Kidney epithelial cell (primary cell): ENCODE data around the gene SEMA5A. TPM values are rescaled to one million over a fixed set of nuclear protein-coding genes. Genes with fewer than 3 reads are reported as not detected.

Experiments used
- DNase-seq: peaks from one replicate; pipeline ENCODE4 v3.0.0-alpha.2; 2010; ENCODE audit warnings: low read depth
- H3K27me3 ChIP-seq: 2 replicates; pipeline ENCODE4 v1.6.0; 2011; ENCODE audit warnings: low read length; ENCODE audit not compliant: control insufficient read depth, insufficient read depth
- H3K36me3 ChIP-seq: 2 replicates; pipeline ENCODE4 v1.5.1; 2011; ENCODE audit warnings: low read length; ENCODE audit not compliant: control insufficient read depth, insufficient read depth
- H3K4me3 ChIP-seq: 2 replicates; pipeline ENCODE4 v1.5.1; 2011; ENCODE audit warnings: low read depth, mild to moderate bottlenecking, control low read depth, low read length
- total RNA-seq: library from RNA; depleted of rRNA; stranded (reverse); fragments of >200 nt; gene quantifications from 2 replicates; pipeline ENCODE4 v1.2.3, GENCODE V29; 2015
- TF ChIP-seq, protein P1 (sequence below): IDR thresholded peaks from 2 replicates; pipeline ENCODE4 v1.5.1; 2011; ENCODE audit warnings: mild to moderate bottlenecking, moderate library complexity, low read length, control low read depth, inconsistent platforms; ENCODE audit not compliant: insufficient read depth, poor library complexity, severe bottlenecking

Gene SEMA5A
- total RNA-seq, 1 donor from 2014 or later, result 4.7 TPM

DNA sequence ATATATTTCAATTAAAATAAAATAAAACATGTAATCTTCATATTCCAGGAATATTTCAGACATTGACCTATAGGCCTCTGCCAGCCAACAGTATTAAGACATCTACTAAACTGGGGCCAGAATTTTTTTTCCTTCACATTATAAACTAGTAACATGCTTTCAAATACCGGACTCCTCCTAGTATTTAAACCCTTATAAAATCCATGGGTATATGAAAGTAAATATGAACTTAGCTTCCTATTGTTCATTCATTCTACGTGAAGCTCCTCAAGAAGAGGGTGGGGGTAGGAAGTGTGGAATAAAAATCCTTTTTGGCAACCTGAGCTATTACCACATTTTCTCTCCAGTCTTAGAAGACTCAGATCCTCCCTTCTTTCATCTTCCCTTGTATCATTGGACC is 16.4 kb downstream of the SEMA5A start:
- Histone ChIP-seq H3K36me3 (no peaks in the 10 kb centered on the region), H3K4me3 (no peak overlapping the region), H3K27me3 (no peaks in the 10 kb centered on the region)
- TF ChIP-seq, protein P1, sequence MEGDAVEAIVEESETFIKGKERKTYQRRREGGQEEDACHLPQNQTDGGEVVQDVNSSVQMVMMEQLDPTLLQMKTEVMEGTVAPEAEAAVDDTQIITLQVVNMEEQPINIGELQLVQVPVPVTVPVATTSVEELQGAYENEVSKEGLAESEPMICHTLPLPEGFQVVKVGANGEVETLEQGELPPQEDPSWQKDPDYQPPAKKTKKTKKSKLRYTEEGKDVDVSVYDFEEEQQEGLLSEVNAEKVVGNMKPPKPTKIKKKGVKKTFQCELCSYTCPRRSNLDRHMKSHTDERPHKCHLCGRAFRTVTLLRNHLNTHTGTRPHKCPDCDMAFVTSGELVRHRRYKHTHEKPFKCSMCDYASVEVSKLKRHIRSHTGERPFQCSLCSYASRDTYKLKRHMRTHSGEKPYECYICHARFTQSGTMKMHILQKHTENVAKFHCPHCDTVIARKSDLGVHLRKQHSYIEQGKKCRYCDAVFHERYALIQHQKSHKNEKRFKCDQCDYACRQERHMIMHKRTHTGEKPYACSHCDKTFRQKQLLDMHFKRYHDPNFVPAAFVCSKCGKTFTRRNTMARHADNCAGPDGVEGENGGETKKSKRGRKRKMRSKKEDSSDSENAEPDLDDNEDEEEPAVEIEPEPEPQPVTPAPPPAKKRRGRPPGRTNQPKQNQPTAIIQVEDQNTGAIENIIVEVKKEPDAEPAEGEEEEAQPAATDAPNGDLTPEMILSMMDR, result no peak
- DNase-seq, result no peak

DNA sequence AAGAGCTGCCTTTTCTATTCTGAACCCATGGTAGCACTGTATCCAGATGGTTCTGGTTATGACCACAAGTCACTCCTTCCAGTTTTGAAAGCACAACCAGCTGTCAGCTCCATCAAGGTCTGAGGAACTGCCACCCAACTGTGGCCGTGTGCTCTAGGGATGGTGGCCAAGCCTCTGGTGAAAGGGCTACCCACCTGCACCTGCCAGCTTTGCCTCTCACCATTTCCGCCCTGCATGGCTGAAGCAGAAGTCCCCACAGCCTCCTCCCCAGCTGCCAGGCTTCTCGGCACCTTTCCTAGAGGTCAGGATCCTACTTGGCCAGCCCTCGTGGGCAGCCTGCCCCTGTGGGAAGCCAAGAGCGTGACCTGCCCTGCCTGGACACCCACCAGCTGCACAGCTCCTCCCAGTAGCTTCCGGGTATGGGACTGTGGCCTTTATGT is 16.8 kb downstream of the SEMA5A start:
- Histone ChIP-seq H3K27me3 (no peaks in the 10 kb centered on the region), H3K4me3 (no peak overlapping the region), H3K36me3 (no peaks in the 10 kb centered on the region)
- TF ChIP-seq, protein P1, result no peak
- no peak for DNase-seq

DNA sequence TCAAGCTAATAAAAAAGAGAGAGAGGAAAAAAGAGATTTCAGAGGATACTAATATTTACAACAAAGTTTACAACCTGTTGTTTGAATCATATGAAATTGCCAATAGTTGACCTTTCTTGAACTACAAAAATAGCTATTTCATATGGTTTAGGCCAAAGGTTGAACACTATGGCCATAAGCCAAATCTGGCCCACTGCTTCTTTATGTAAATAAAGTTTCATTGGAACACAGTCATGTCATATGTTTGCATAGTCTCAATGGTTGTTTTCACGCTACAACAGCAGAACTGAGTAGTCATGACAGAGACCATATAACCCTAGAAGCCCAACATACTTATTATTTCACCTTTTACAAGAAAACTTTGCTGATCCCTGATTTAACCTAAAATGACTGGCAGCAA is 20.9 kb downstream of the SEMA5A start:
- no peak overlapping the region for H3K4me3 ChIP-seq
- TF ChIP-seq, protein P1, result no peak
- no peaks in the 10 kb centered on the region for H3K27me3 ChIP-seq
- DNase-seq, result no peak
- no peaks in the 10 kb centered on the region for H3K36me3 ChIP-seq

DNA sequence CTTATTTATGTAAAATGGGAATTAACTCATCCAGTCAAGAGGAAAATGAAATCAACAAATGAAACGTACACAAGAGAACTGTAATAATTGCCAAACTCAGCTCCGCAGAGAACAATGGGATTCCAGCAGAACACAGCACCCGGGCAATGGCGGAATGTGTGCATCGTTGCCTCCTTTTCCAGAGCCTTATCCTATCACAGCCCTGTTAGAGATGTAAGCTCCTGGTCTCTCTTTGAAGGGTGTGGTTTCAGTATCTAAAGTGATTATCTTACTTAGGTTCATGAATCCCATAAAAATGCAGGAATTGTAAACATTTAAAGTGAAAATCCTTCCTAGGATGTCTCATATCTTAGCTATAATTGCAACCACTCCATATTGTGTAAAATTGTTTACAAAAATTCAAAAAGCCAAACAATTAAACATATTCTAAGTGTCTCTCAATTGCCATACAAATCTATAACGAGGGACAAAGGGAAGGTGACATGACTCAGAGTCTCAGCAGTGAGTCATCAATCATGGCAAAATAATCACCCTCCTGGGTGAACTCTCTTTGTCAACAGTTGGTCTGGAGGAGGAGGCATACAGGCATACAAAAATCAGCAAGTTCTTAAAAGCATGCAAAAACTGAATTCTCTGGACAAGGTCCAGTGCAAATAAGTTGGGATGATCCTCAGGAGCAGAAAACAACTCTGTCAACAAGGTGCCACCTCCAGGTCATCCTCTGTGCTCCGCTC is 22.6 kb downstream of the SEMA5A start:
- Histone ChIP-seq H3K27me3 (no peaks in the 10 kb centered on the region), H3K36me3 (no peaks in the 10 kb centered on the region), H3K4me3 (no peak overlapping the region)
- TF ChIP-seq, protein P1, result no peak
- no peak for DNase-seq

DNA sequence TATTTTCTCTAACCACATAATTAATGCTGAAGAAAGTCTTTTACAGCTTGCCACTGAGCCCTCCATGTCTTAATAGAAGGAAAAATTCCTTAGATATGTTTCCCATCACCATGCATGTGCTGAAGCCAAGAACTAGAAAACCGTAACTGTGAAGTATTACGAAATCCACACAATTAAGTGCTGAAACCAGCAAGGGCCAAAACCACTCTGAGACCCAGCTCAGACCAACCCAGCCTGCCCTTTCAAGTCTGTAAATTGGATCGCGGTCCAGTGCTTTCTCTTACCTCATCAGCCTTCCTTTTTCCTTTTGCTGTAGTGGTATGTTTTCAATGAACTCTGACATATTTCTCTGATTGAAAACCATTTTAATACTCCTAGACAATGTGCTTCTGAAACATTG is 26.3 kb downstream of the SEMA5A start:
- Histone ChIP-seq H3K27me3 (no peaks in the 10 kb centered on the region), H3K36me3 (no peaks in the 10 kb centered on the region), H3K4me3 (no peak overlapping the region)
- DNase-seq, result peak; percentile 43
- TF ChIP-seq, protein P1, result no peak

DNA sequence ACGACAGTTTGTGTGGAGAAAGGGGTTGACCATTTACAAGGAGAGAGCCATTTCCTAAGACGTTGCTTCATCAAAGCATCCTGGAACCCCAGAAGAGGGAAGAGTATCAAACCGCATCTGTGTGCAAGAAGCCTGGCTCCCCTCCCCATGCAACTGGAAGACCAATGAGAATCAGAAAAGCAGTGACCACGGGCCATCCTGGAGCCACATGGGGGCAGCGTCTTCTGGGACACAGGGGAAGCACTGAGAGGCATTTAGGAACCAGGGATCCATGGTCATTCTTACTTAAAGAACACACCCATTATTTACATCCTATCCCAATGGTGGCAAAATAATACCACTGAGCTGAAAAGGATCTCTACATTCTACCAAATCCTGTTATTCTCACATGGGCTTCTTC is 29.3 kb downstream of the SEMA5A start:
- Histone ChIP-seq H3K27me3 (no peaks in the 10 kb centered on the region), H3K4me3 (no peak overlapping the region), H3K36me3 (no peaks in the 10 kb centered on the region)
- DNase-seq, result no peak
- TF ChIP-seq, protein P1, result no peak
